Ishikawa (cell line): ENCODE results near the gene MTHFD1L.

Experiments
- CREB1 ChIP-seq: IDR thresholded peaks from 2 replicates; pipeline ENCODE4 v1.6.1; 2012; ENCODE audit warnings: low read depth
- TAF1 ChIP-seq: IDR thresholded peaks from 2 replicates; pipeline ENCODE4 v1.6.1; 2012; ENCODE audit warnings: low read depth, mild to moderate bottlenecking
- TF ChIP-seq, protein P1 (sequence below): IDR thresholded peaks from 2 replicates; pipeline ENCODE4 v1.6.1; 2012; ENCODE audit warnings: low read depth, mild to moderate bottlenecking

Gene MTHFD1L

DNA sequence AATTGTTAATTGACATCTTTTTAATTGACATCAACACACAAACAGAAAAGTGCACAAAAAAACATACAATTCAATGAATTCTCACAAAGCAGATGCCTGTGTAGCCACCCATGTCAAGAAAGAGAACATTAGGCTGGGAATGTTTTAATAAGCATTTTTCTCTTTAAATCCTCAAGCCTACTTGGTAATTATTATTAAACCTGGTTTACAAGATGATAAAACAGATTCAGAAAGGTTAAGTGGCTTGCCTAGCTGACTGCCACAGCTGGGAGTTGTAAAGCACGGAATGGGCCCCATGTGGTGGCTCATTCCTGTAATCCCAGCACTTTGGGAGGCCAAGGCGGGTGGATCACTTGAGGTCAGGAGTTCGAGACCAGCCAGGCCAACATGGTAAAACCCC lies 284.3 kb downstream of the MTHFD1L start:
- no peak for TF ChIP-seq TAF1
- TF ChIP-seq, protein P1, sequence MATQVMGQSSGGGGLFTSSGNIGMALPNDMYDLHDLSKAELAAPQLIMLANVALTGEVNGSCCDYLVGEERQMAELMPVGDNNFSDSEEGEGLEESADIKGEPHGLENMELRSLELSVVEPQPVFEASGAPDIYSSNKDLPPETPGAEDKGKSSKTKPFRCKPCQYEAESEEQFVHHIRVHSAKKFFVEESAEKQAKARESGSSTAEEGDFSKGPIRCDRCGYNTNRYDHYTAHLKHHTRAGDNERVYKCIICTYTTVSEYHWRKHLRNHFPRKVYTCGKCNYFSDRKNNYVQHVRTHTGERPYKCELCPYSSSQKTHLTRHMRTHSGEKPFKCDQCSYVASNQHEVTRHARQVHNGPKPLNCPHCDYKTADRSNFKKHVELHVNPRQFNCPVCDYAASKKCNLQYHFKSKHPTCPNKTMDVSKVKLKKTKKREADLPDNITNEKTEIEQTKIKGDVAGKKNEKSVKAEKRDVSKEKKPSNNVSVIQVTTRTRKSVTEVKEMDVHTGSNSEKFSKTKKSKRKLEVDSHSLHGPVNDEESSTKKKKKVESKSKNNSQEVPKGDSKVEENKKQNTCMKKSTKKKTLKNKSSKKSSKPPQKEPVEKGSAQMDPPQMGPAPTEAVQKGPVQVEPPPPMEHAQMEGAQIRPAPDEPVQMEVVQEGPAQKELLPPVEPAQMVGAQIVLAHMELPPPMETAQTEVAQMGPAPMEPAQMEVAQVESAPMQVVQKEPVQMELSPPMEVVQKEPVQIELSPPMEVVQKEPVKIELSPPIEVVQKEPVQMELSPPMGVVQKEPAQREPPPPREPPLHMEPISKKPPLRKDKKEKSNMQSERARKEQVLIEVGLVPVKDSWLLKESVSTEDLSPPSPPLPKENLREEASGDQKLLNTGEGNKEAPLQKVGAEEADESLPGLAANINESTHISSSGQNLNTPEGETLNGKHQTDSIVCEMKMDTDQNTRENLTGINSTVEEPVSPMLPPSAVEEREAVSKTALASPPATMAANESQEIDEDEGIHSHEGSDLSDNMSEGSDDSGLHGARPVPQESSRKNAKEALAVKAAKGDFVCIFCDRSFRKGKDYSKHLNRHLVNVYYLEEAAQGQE: no peak
- no peak for TF ChIP-seq CREB1
